ENCODE data around the gene SERINC4. TPM values are rescaled to one million over a fixed set of nuclear protein-coding genes. Genes with fewer than 3 reads are reported as not detected.

Gene SERINC4
- total and polyA plus RNA-seq, 2 donors (not counting 1 experiment from before 2014, with no cell fraction given) = 0.32 TPM; not detected in 1

DNA sequence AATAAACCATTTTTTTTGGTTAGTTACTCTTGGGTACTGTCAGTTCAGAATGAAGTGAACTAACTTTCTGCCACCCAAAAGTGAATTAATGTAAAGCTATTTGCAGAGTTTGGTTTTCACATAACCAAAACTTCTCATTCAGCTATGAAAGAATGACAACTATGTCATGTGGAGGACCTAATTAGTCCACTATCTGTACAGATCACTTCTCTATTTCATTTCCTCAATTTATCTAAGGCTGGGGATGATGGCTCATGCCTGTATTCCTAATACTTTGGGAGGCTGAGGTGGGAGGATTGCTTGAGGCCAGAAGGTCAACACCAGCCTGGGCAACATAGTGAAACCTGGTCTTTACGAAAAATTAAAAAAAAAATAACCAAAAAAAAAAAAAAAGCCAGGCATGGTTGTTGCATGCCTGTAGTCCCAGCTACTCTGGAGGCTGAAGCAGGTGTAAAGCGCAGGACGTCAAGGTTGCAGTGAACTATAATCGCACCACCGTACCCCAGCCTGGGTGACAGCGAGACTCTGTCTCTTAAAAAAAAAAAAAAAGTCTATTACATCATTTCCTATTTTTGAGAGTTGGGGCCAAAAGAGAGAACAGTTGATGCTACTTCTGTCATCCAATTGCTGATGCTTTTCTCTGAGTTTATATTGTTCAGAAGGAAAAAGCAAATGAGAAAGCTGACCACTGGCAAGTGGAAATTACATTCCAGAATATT lies 9.1 kb upstream of the SERINC4 start:
- intact Hi-C loops (cut with micrococcal nuclease) = loop anchor here (1.0 to 5.0 kb wide), 5 partner anchors 9 to 62 kb away; partner anchors contain the start of genes ELL3, HYPK, MFAP1 and PDIA3
- Histone ChIP-seq H3K4me1 (ENCODE audit: control insufficient read depth in 2 of 2, insufficient read depth in 2 of 2, low read length in 2 of 2) (peaks cover 28 to 31% of the 10 kb centered on the region in 2 donors), H3K9ac (ENCODE audit: low read length) (peak overlapping the region; percentile 40), H3K9me3 (ENCODE audit: control extremely low read depth in 1 of 3, control insufficient read depth in 2 of 3, insufficient read depth in 1 of 3, low read length in 2 of 3) (no peaks in the 10 kb centered on the region), H3K27ac (ENCODE audit: low read length in 2 of 2) (peak overlapping the region; percentile 84 to 93), H3K27me3 (replicated peaks in 1 of 4; ENCODE audit: control extremely low read depth in 1 of 4, control insufficient read depth in 3 of 4, insufficient read depth in 4 of 4, low read length in 3 of 4) (no peaks in the 10 kb centered on the region), H4K20me1 (ENCODE audit: control insufficient read depth, insufficient read depth, low read length, poor library complexity, severe bottlenecking) (peaks cover 6% of the 10 kb centered on the region), H3K36me3 (replicated peaks in 1 of 2; ENCODE audit: control extremely low read depth in 1 of 2, control insufficient read depth in 1 of 2, extremely low read depth in 1 of 2, insufficient read depth in 2 of 2, low read length in 1 of 2) (peaks cover 6 to 64% of the 10 kb centered on the region in 2 experiments), H3K4me3 (ENCODE audit: control extremely low read depth in 1 of 5, extremely low read depth in 1 of 5, insufficient read depth in 1 of 5, low read depth in 2 of 5, low read length in 4 of 5) (peak overlapping the region in 1 of 5 experiments; percentile 28), H3K79me2 (ENCODE audit: control insufficient read depth, insufficient read depth, low read length) (no peaks in the 10 kb centered on the region), H2AFZ (ENCODE audit: insufficient read depth, low read depth, low read length, poor library complexity, severe bottlenecking) (peak overlapping the region; percentile 11), H3K4me2 (replicated peaks; ENCODE audit: low read depth, low read length, poor library complexity, severe bottlenecking) (peak overlapping the region; percentile 58)
- Mint-ChIP-seq H3K4me1 (peaks cover 25% of the 10 kb centered on the region), H3K9me3 (ENCODE audit: insufficient read depth) (no peaks in the 10 kb centered on the region), H3K27ac (peak overlapping the region; percentile 95), H3K27me3 (no peaks in the 10 kb centered on the region), H3K4me3 (peak overlapping the region; percentile 79)
- TF ChIP-seq, protein P1, sequence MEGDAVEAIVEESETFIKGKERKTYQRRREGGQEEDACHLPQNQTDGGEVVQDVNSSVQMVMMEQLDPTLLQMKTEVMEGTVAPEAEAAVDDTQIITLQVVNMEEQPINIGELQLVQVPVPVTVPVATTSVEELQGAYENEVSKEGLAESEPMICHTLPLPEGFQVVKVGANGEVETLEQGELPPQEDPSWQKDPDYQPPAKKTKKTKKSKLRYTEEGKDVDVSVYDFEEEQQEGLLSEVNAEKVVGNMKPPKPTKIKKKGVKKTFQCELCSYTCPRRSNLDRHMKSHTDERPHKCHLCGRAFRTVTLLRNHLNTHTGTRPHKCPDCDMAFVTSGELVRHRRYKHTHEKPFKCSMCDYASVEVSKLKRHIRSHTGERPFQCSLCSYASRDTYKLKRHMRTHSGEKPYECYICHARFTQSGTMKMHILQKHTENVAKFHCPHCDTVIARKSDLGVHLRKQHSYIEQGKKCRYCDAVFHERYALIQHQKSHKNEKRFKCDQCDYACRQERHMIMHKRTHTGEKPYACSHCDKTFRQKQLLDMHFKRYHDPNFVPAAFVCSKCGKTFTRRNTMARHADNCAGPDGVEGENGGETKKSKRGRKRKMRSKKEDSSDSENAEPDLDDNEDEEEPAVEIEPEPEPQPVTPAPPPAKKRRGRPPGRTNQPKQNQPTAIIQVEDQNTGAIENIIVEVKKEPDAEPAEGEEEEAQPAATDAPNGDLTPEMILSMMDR (IDR thresholded peaks at IDR 0.05) = no peak
- no peak for TF ChIP-seq EZH2 (IDR thresholded peaks at IDR 0.05; ENCODE audit: borderline replicate concordance, insufficient read depth, low read depth, low read length, poor library complexity, severe bottlenecking)
- ChIA-PET CTCF (interaction anchor here (0.8 to 2.2 kb wide), 12 partner anchors 9 to 65 kb away, joined by 3 to 16 read pairs (median 4); partner anchors contain the start of genes ELL3, HYPK, MFAP1 and SERINC4), POLR2A (interaction anchor here (0.6 to 2.0 kb wide), 10 partner anchors 9 to 1829 kb away, joined by 3 to 15 read pairs (median 6); partner anchors contain the start of genes ELL3, HYPK, MFAP1 and SERF2)
- peak; percentile 87 for DNase-seq
- ATAC-seq (ENCODE audit: low read depth) = peak; percentile 94
- no CpG with 5 or more reads among the region's 6 CpGs for WGBS (ENCODE audit: insufficient coverage)
